Measurements from ENCODE around the gene GARRE1. TPM values are rescaled to one million over a fixed set of nuclear protein-coding genes. Genes with fewer than 3 reads are reported as not detected.

Gene GARRE1
- total and polyA plus RNA-seq, 2 of the 8 experiments (the other 6 are each of a cell fraction or from before 2014, with no cell fraction given), result 16.4 to 23.1 TPM

DNA sequence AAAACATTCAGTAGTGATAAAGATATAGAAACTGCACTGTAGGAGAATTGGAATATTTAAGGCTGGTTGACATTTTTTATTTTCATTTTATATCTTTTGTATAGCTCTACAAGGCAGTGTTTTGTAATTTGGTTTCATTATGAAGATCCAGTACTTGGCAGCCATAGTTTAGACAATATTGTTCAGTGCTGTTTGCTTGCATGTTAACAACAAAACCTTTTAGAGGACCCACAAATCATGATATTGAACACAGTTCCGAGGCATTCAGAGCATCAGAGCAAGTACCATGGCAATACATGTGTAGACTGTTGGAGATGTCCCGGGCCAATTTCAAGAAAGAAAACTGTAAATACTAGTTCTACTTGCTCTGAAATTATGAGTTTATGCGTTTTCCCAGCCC, 25.6 kb upstream of the GARRE1 start:
- POLR2A ChIA-PET (ENCODE audit: partially characterized antibody), result interaction anchor here (1.1 kb wide), 1 partner anchor 10 kb away, joined by 3 read pairs; no protein-coding TSS in a partner anchor
- H3K23ac ChIP-seq (ENCODE audit: insufficient read length), result no peak overlapping the region
- TF ChIP-seq, protein P1, sequence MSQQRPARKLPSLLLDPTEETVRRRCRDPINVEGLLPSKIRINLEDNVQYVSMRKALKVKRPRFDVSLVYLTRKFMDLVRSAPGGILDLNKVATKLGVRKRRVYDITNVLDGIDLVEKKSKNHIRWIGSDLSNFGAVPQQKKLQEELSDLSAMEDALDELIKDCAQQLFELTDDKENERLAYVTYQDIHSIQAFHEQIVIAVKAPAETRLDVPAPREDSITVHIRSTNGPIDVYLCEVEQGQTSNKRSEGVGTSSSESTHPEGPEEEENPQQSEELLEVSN (IDR thresholded peaks at IDR 0.05), result no peak
- TF ChIP-seq, protein P2, sequence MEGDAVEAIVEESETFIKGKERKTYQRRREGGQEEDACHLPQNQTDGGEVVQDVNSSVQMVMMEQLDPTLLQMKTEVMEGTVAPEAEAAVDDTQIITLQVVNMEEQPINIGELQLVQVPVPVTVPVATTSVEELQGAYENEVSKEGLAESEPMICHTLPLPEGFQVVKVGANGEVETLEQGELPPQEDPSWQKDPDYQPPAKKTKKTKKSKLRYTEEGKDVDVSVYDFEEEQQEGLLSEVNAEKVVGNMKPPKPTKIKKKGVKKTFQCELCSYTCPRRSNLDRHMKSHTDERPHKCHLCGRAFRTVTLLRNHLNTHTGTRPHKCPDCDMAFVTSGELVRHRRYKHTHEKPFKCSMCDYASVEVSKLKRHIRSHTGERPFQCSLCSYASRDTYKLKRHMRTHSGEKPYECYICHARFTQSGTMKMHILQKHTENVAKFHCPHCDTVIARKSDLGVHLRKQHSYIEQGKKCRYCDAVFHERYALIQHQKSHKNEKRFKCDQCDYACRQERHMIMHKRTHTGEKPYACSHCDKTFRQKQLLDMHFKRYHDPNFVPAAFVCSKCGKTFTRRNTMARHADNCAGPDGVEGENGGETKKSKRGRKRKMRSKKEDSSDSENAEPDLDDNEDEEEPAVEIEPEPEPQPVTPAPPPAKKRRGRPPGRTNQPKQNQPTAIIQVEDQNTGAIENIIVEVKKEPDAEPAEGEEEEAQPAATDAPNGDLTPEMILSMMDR (IDR thresholded peaks at IDR 0.05; ENCODE audit: control extremely low read depth in 1 of 3, insufficient read depth in 1 of 3, low read depth in 1 of 3, low read length in 3 of 3), result no peak
- TF ChIP-seq EZH2 (IDR thresholded peaks at IDR 0.05; ENCODE audit: low read depth, low read length, severe bottlenecking) (no peak), NRF1 (IDR thresholded peaks at IDR 0.05; ENCODE audit: low read depth, low read length) (no peak)
- H2BK12ac ChIP-seq (ENCODE audit: low read depth, low read length), result no peak overlapping the region
- H3K14ac ChIP-seq (ENCODE audit: insufficient read length), result no peak overlapping the region
- no peak overlapping the region for H3K4me2 ChIP-seq (ENCODE audit: insufficient read depth in 1 of 2, low read depth in 2 of 2, low read length in 2 of 2)
- H3K79me2 ChIP-seq (ENCODE audit: control insufficient read depth in 1 of 2, insufficient read depth in 2 of 2, low read length in 2 of 2), result no peaks in the 10 kb centered on the region; a peak in 1 of 4 replicates
- H4K91ac ChIP-seq (replicated peaks; ENCODE audit: insufficient read length, low read length), result no peak overlapping the region
- H3K27me3 ChIP-seq (replicated peaks in 1 of 4; ENCODE audit: control insufficient read depth in 3 of 4, extremely low read depth in 1 of 4, insufficient read depth in 3 of 4, low read length in 3 of 4), result no peaks in the 10 kb centered on the region
- no peaks in the 10 kb centered on the region for H3K23me2 ChIP-seq (ENCODE audit: low read depth, low read length)
- H4K20me1 ChIP-seq (replicated peaks in 1 of 2; ENCODE audit: control insufficient read depth in 1 of 2, insufficient read depth in 2 of 2, low read length in 2 of 2), result peaks cover 2 to 3% of the 10 kb centered on the region in 2 experiments
- DNase-seq (ENCODE audit: low read depth in 1 of 2, low spot score in 2 of 2) (no peak), FAIRE-seq (no peak)
- no peak overlapping the region for H2BK5ac ChIP-seq (ENCODE audit: low read depth, low read length)
- H2AK5ac ChIP-seq (ENCODE audit: low read depth, low read length), result no peak overlapping the region
- no peak overlapping the region for H3K4me3 ChIP-seq (ENCODE audit: extremely low read depth in 1 of 4, insufficient read depth in 2 of 4, low read depth in 3 of 4, low read length in 4 of 4)
- 94% methylated on average over 3 of the region's 3 CpGs; no CpG with 5 or more reads in 1 of the 2 experiments for WGBS, 2 experiments (ENCODE audit: extremely low coverage in 1 of 2, insufficient coverage in 1 of 2, insufficient read length in 1 of 2, insufficient replicate concordance in 2 of 2, low coverage in 1 of 2, low lambda C conversion rate in 2 of 2, missing lambda C conversion rate in 1 of 2)
- CTCF ChIA-PET (ENCODE audit: partially characterized antibody), result no interaction called here
- no peak overlapping the region for H2AFZ ChIP-seq (ENCODE audit: low read length)
- H3K36me3 ChIP-seq (ENCODE audit: control insufficient read depth in 2 of 4, insufficient read depth in 4 of 4, low read length in 3 of 4), result peaks cover 7 to 65% (median 15%) of the 10 kb centered on the region in 4 experiments; a peak in 7 of 8 replicates
- H3K4me1 ChIP-seq (replicated peaks in 1 of 4; ENCODE audit: control insufficient read depth in 3 of 4, insufficient read depth in 4 of 4, low read length in 3 of 4), result peaks cover 13 to 20% (median 15%) of the 10 kb centered on the region in 4 experiments
- no peak overlapping the region for H3K4ac ChIP-seq (replicated peaks; ENCODE audit: insufficient read length, low read depth, low read length)
- H2BK20ac ChIP-seq (ENCODE audit: low read length), result no peak overlapping the region
- H3K9me3 ChIP-seq (ENCODE audit: insufficient read depth in 2 of 2, low read depth in 1 of 2, low read length in 1 of 2), result no peaks in the 10 kb centered on the region
- H3K56ac ChIP-seq (replicated peaks; ENCODE audit: insufficient read length, low read depth, low read length), result no peak overlapping the region
- H4K8ac ChIP-seq (ENCODE audit: extremely low read depth, insufficient read depth, low read length), result no peak overlapping the region
- no peak overlapping the region for H4K5ac ChIP-seq (ENCODE audit: insufficient read length, low read depth, low read length)
- H3K79me1 ChIP-seq (ENCODE audit: low read depth, low read length), result no peaks in the 10 kb centered on the region; the same call in 1 of the 2 replicates
- no peak overlapping the region for H3K18ac ChIP-seq (ENCODE audit: extremely low read depth, low read length)
- no peak overlapping the region for H3K27ac ChIP-seq (ENCODE audit: low read depth, low read length)
- no peak overlapping the region for H2BK120ac ChIP-seq (replicated peaks; ENCODE audit: low read depth, low read length)
- no peak overlapping the region for H2BK15ac ChIP-seq (ENCODE audit: low read length)
- no peak overlapping the region for H3K9ac ChIP-seq (replicated peaks in 1 of 4; ENCODE audit: extremely low read depth in 1 of 4, low read depth in 3 of 4, low read length in 3 of 4)

All from H1 (cell line).